Psoas muscle (tissue), 8 donors: ENCODE data around the gene SLC25A44. TPM values are rescaled to one million over a fixed set of nuclear protein-coding genes. Genes with fewer than 3 reads are reported as not detected.

Experiments used
- ATAC-seq, 4 donors: fragments of 200-7000 bp; cut with Tn5 transposase; one replicate each; pipeline ENCODE4 v1.9.1; 2020; ENCODE audit warnings: moderate library complexity in 3 of 4, mild to moderate bottlenecking in 2 of 4
- DNase-seq, 2 donors: peaks; one replicate each; pipeline ENCODE4 v3.0.0-alpha.2; 2020
- H3K27ac ChIP-seq: fragments of 200-600 bp; one replicate; pipeline ENCODE4 v1.8.0; 2022
- H3K27me3 ChIP-seq, 3 donors: fragments of 200-600 bp in 1 of 3; one replicate each; pipeline versions ENCODE4 v1.6.1 to v1.8.0; 2013 to 2022; ENCODE audit warnings: low read length in 2 of 3, mild to moderate bottlenecking in 2 of 3, moderate library complexity in 1 of 3; ENCODE audit not compliant: insufficient read depth in 3 of 3
- H3K36me3 ChIP-seq, 2 donors: fragments of 200-600 bp in 1 of 2; one replicate each; pipeline versions ENCODE4 v1.6.1 to v1.8.0; 2013 to 2022; ENCODE audit warnings: low read depth in 1 of 2, mild to moderate bottlenecking in 1 of 2, moderate library complexity in 1 of 2; ENCODE audit not compliant: insufficient read depth in 1 of 2
- H3K4me1 ChIP-seq: fragments of 200-600 bp; one replicate; pipeline ENCODE4 v1.8.0; 2022
- H3K4me3 ChIP-seq: fragments of 200-600 bp; one replicate; pipeline ENCODE4 v1.8.0; 2022; ENCODE audit warnings: mild to moderate bottlenecking
- H3K9me3 ChIP-seq: fragments of 200-600 bp; one replicate; pipeline ENCODE4 v1.8.0; 2022
- WGBS, 3 donors: extraction: QIAGEN DNeasy Blood & Tissue Kit; methylation state at CpG; one replicate each; pipeline versions ENCODE4 v1.1.6 to v1.1.7; 2013; 5-methylcytosine and 5-hydroxymethylcytosine counted together
- intact Hi-C, 2 donors: fragments of 100-400 bp; cut with DNase I; formaldehyde crosslinking; loops; one replicate each; pipeline versions ENCODE4 v1.11.0 to v1.14.2; 2022
- polyA plus RNA-seq, 3 donors: library from polyadenylated mRNA; stranded (reverse); fragments of 200-250 nt; gene quantifications; one replicate each; pipeline ENCODE4 v1.2.3, GENCODE V29; 2013
- total RNA-seq, 4 donors: library from RNA; stranded (reverse); fragmentation: NEBNext Ultra II Directional in 2 of 4; extraction: Animal tissue kit (Norgen Biotek cat#: 25700) in 2 of 4; gene quantifications; one replicate each; pipeline versions ENCODE4 v1.2.1 to v1.2.4, GENCODE V29; 2021 to 2023
- TF ChIP-seq, protein P1 (sequence below): fragments of 200-600 bp; IDR thresholded peaks from one replicate; pipeline ENCODE4 v1.8.0; 2022; ENCODE audit warnings: antibody characterized with exemption
- donor health status: healthy with polysubstance abuse.
- donor health status: DM: no; HTN: no; CAD: no; lungs with moderate emphysema.
- donor health status: Bipolar disorder and iron deficiency.
- donor health status: healthy.
- donor health status: DM: yes; HTN: yes; CAD: no.
- donor health status: DM: no; HTN: no; CAD: no.
- donor health status: DM: no; HTN: no; CAD: no.
- donor health status: DM: yes; HTN: yes; CAD: no.

SLC25A44 gene
- total and polyA plus RNA-seq, 7 donors = 11.2 to 40.3 (median 21.1) TPM

DNA sequence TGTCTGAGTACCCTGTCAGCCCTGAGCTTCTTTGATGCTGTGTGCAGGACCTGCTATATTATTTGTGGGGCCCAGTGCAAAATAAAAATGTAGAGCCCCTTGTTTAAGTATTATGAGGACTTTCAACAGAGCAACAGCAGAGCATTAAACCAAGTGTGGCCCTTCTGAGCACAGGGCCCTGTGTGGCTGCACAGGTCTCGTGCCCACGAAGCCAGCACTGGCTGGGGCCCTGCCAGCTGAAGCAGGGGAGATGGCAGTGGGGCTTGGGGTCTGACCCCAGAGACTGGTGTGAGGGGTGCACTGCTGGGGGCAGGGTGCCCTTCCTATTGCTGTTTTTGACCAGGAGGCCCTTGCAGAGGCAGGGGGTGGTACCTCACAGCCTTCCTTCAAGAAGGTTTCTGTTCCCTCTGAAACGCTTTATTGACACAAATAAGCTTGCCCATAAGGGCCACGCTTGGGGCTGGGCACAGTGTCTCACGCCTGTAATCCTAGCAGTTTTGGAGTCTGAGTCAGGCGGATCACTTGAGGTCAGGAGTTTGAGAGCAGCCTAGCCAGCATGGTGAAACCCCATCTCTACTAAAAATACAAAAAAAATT is 42.7 kb upstream of the SLC25A44 start:
- intact Hi-C loops = no loop called here
- WGBS, 3 donors = 32 to 62% (median 47%) methylated on average over 6 of the region's 6 CpGs
- H3K4me1 ChIP-seq = peaks cover 5% of the 10 kb centered on the region

DNA sequence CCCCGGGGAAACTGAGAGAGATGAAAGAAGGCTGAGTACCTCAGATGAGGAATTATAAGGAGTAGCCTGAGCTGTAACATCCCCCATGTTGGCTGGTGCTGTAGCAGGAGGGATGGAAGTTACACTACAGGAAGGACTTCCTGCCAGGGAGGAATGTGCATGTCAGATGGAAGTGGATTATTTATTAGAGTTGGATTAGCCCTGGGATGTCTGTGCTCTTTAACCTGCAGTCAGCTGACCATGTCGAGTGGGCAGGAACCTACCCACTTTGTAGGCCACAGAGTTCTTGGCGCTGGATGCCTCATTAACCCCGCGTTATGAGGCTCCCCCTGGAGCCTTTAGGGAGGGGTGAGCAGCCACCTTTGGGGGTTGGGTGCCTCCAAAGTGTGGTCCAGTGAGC is 41.3 kb upstream of the SLC25A44 start:
- Histone ChIP-seq H3K27me3 (peaks cover 0 to 15% (median 5%) of the 10 kb centered on the region in 3 donors), H3K4me1 (no peaks in the 10 kb centered on the region), H3K36me3 (no peaks in the 10 kb centered on the region), H3K9me3 (no peaks in the 10 kb centered on the region), H3K4me3 (no peak overlapping the region), H3K27ac (no peak overlapping the region)
- intact Hi-C loops = no loop called here
- ATAC-seq (no peak), DNase-seq (peak in 1 of 2 donors; percentile 12)
- WGBS, 3 donors = 63 to 72% (median 63%) methylated on average over 5 of the region's 5 CpGs
- TF ChIP-seq, protein P1, sequence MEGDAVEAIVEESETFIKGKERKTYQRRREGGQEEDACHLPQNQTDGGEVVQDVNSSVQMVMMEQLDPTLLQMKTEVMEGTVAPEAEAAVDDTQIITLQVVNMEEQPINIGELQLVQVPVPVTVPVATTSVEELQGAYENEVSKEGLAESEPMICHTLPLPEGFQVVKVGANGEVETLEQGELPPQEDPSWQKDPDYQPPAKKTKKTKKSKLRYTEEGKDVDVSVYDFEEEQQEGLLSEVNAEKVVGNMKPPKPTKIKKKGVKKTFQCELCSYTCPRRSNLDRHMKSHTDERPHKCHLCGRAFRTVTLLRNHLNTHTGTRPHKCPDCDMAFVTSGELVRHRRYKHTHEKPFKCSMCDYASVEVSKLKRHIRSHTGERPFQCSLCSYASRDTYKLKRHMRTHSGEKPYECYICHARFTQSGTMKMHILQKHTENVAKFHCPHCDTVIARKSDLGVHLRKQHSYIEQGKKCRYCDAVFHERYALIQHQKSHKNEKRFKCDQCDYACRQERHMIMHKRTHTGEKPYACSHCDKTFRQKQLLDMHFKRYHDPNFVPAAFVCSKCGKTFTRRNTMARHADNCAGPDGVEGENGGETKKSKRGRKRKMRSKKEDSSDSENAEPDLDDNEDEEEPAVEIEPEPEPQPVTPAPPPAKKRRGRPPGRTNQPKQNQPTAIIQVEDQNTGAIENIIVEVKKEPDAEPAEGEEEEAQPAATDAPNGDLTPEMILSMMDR = no peak

More for the DNA sequence above, 42.7 kb upstream of the SLC25A44 start:
- Histone ChIP-seq H3K4me3 (no peak overlapping the region), H3K27ac (no peak overlapping the region), H3K27me3 (peaks cover 0 to 15% (median 5%) of the 10 kb centered on the region in 3 donors), H3K9me3 (no peaks in the 10 kb centered on the region), H3K36me3 (no peaks in the 10 kb centered on the region)
- ATAC-seq (no peak), DNase-seq (peak in 1 of 2 donors; percentile 45)
- TF ChIP-seq, protein P1 = no peak

DNA sequence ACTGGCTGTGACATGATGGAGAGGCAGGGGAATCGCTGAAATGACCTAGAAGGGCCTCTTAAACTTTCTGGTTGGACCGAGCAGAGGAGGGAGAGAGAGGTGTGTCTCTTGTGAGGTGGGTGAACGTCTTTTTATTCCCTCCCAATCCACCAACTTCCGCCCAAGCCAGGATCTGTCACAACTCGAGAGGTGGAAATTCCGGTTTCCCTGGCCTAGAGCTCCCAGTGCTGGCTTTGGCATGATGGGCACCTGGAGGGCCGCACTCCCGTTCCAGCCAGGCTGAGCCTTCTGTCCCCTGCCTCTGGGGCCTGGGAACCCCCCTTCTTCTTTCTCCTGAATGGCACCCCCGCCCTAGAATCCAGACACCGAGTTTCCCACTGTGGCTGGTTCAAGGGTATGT is 40.5 kb upstream of the SLC25A44 start, which contains the start of gene SEMA4A:
Gene SEMA4A (plus strand): TSS at position 224 of the 400 bp plus-strand sequence. CDS start 994 bp downstream, outside the sequence.
- Histone ChIP-seq H3K27me3 (peaks cover 0 to 9% (median 5%) of the 10 kb centered on the region in 3 donors), H3K27ac (no peak within 1 kb of the TSS), H3K9me3 (no peaks in the 10 kb centered on the region), H3K4me3 (no peak within 1 kb of the TSS), H3K36me3 (no peaks in the 10 kb centered on the region), H3K4me1 (no peaks in the 10 kb centered on the region)
- TF ChIP-seq, protein P1 = no peak
- intact Hi-C loops = no loop called here
- ATAC-seq = no peak
- 88 to 91% (median 90%) methylated on average over 9 to 10 of the region's 10 CpGs for WGBS, 3 donors
- DNase-seq = no peak

DNA sequence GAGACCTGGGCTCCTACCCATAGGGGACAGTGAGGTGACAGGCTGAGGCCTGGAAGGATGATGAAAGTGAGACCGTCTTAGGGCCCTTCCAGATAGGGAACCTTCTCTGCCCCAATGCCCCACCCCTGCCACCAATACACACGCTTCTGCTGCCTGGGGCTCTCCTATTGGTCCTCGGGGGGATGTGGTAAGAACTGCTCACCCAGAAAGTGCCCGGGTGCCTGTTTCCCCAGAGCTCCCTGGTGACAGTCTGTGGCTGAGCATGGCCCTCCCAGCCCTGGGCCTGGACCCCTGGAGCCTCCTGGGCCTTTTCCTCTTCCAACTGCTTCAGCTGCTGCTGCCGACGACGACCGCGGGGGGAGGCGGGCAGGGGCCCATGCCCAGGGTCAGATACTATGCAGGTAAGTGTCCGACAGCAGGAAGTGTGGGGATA is 39.6 kb upstream of the SLC25A44 start:
- Histone ChIP-seq H3K4me1 (no peaks in the 10 kb centered on the region), H3K9me3 (no peaks in the 10 kb centered on the region), H3K27me3 (peaks cover 0 to 5% (median 3%) of the 10 kb centered on the region in 3 donors), H3K4me3 (no peak overlapping the region), H3K27ac (no peak overlapping the region), H3K36me3 (no peaks in the 10 kb centered on the region)
- intact Hi-C loops = no loop called here
- DNase-seq (peak in 1 of 2 donors; percentile 66), ATAC-seq (peak in 2 of 4 donors; percentile 16 to 18)
- TF ChIP-seq, protein P1 = no peak
- 52 to 71% (median 66%) methylated on average over 11 of the region's 11 CpGs for WGBS, 3 donors
